PC-9 (cell line): ENCODE data around the gene COL23A1.

Source experiments
- CTCF ChIP-seq: fragments of 200-600 bp; sonication (generic); conservative IDR thresholded peaks from 2 replicates; pipeline ENCODE4 v1.6.1; 2017; ENCODE audit warnings: mixed run types, antibody characterized with exemption, mild to moderate bottlenecking, moderate library complexity
- EZH2 ChIP-seq: fragments of 200-600 bp; sonication (generic); IDR thresholded peaks from 2 replicates; pipeline ENCODE4 v1.8.0; 2017; ENCODE audit warnings: antibody characterized with exemption, low read depth

- no peak for TF ChIP-seq CTCF
- TF ChIP-seq EZH2: no peak
These were observed 391.5 kb downstream of the COL23A1 start for GRCh38 chr5:178198706-178199105.
